ENCODE data around the gene GPR83. TPM values are rescaled to one million over a fixed set of nuclear protein-coding genes. Genes with fewer than 3 reads are reported as not detected.
A peak's percentile ranks its signal among the peaks of the same experiment; 100 is the strongest.

The GPR83 gene
- total RNA-seq = under 1 TPM; 0.07 to 0.12 TPM

GRCh38 chr11:94400839-94401772, at the start of gene GPR83:
TSS of gene GPR83 (minus strand) at chr11:94401419. CDS start at chr11:94401247, 172 bp downstream.
- POLR2A ChIA-PET = no interaction called here
- ATAC-seq = no peak
- H3K27me3 Mint-ChIP-seq = peaks cover 41% of the 10 kb centered on the region

GRCh38 chr11:94450048-94450447, 48.8 kb upstream of the GPR83 start:
- no peak overlapping the region for H3K4me3 Mint-ChIP-seq
- no peak for ATAC-seq
- CTCF ChIA-PET = no interaction called here
- H3K4me1 Mint-ChIP-seq = no peaks in the 10 kb centered on the region
- no peaks in the 10 kb centered on the region for H3K27me3 Mint-ChIP-seq
- peaks cover 24% of the 10 kb centered on the region for H3K36me3 Mint-ChIP-seq (ENCODE audit: low read depth)
- intact Hi-C loops (cut with DNase I, micrococcal nuclease) = no loop called here
- no peak for DNase-seq
- no peak overlapping the region for H3K27ac Mint-ChIP-seq
- H3K9me3 Mint-ChIP-seq (ENCODE audit: low read depth) = no peaks in the 10 kb centered on the region
- POLR2A ChIA-PET = interaction anchor here (0.6 kb wide), 1 partner anchor 86 kb away, joined by 4 read pairs; no protein-coding TSS in a partner anchor

More at GRCh38 chr11:94400839-94401772, at the start of gene GPR83:
- H3K36me3 Mint-ChIP-seq (ENCODE audit: low read depth) = no peaks in the 10 kb centered on the region
- H3K9me3 Mint-ChIP-seq (ENCODE audit: low read depth) = peaks cover 10% of the 10 kb centered on the region
- H3K27ac Mint-ChIP-seq = no peak within 1 kb of the TSS
- peaks cover 8% of the 10 kb centered on the region for H3K4me1 Mint-ChIP-seq
- peak; percentile 7 for DNase-seq
- CTCF ChIA-PET = no interaction called here
- H3K4me3 Mint-ChIP-seq = no peak within 1 kb of the TSS
- intact Hi-C loops (cut with DNase I, micrococcal nuclease) = no loop called here

DNA sequence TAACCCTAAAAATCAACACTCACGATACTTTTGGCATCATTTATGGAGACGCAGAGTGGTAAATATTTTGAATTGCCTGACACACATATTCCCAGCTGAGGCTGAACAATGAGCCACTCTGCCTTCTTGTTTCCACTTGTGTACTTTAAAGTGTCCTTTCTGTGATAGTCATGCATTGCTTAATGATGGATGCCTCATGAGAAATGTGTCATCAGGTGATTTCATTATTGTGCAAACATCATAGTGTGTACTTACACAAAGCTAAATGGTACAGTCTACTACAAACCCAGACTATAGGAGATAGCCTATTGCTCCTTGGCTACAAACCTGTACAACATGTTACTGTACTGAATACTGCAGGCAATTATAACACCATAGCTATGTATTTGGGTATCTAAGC, 48.2 kb upstream of the GPR83 start:
- POLR2A ChIA-PET = interaction anchor here (0.6 kb wide), 1 partner anchor 87 kb away, joined by 4 read pairs; no protein-coding TSS in a partner anchor
- H3K27me3 Mint-ChIP-seq = no peaks in the 10 kb centered on the region
- DNase-seq = no peak
- no peaks in the 10 kb centered on the region for H3K9me3 Mint-ChIP-seq (ENCODE audit: low read depth)
- H3K27ac Mint-ChIP-seq = no peak overlapping the region
- H3K4me1 Mint-ChIP-seq = no peaks in the 10 kb centered on the region
- ATAC-seq = peak; percentile 39
- CTCF ChIA-PET = no interaction called here
- intact Hi-C loops (cut with DNase I, micrococcal nuclease) = no loop called here
- peaks cover 25% of the 10 kb centered on the region for H3K36me3 Mint-ChIP-seq (ENCODE audit: low read depth)
- no peak overlapping the region for H3K4me3 Mint-ChIP-seq

- no peak overlapping the region for H3K27ac Mint-ChIP-seq
- no peaks in the 10 kb centered on the region for H3K27me3 Mint-ChIP-seq
- intact Hi-C loops (cut with DNase I, micrococcal nuclease) = no loop called here
- H3K9me3 Mint-ChIP-seq (ENCODE audit: low read depth) = no peaks in the 10 kb centered on the region
- peaks cover 29% of the 10 kb centered on the region for H3K36me3 Mint-ChIP-seq (ENCODE audit: low read depth)
- H3K4me3 Mint-ChIP-seq = no peak overlapping the region
- DNase-seq = no peak
- POLR2A ChIA-PET = no interaction called here
- CTCF ChIA-PET = no interaction called here
- no peaks in the 10 kb centered on the region for H3K4me1 Mint-ChIP-seq
- ATAC-seq = no peak
These were observed 47.8 kb upstream of the GPR83 start for GRCh38 chr11:94449029-94449428.

DNA sequence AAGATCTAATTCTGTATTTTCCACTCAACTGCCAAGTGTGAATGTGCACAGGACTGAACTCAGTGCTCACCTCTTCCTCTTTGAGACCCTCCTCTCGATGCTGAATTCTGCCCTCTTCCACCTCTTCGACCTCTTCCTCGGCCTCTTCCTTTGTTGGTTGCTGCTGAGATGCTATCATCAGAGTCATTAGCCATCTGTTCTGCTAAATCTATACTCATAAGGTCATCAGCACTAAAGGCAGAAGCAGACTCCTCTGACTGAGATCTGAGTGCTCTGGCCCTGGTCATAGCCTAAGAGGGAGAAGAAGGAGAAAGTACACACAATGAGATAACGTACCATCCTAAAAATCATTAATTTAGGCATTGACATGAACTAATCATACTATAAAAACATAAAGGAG, 45.9 kb upstream of the GPR83 start:
- intact Hi-C loops (cut with DNase I, micrococcal nuclease) = no loop called here
- H3K36me3 Mint-ChIP-seq (ENCODE audit: low read depth) = peaks cover 34% of the 10 kb centered on the region
- POLR2A ChIA-PET = no interaction called here

DNA sequence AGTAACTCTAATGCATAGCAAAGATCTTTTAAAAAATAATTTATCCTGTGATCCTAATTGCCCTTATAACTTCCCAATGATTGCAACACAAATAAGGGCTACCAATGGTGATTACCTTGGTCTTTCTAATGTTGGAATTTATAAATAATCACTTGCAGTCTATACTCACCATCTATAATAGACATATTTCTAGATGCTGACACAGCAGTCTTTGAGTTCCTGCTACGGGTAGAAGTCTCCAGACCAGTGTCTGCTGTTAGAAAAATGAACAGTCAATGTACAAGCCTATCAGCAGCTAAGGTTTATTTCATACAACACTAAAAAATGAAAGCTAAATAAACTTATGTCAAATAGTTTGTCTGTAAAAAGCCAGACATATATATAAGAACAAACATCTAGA, 44.4 kb upstream of the GPR83 start:
- ChIA-PET CTCF (no interaction called here), POLR2A (no interaction called here)
- Mint-ChIP-seq H3K27me3 (no peaks in the 10 kb centered on the region), H3K4me3 (no peak overlapping the region), H3K27ac (no peak overlapping the region), H3K36me3 (ENCODE audit: low read depth) (peaks cover 44% of the 10 kb centered on the region), H3K4me1 (no peaks in the 10 kb centered on the region), H3K9me3 (ENCODE audit: low read depth) (no peaks in the 10 kb centered on the region)
- intact Hi-C loops (cut with DNase I, micrococcal nuclease) = no loop called here
- ATAC-seq (no peak), DNase-seq (no peak)

More for the DNA sequence above, 45.9 kb upstream of the GPR83 start:
- ATAC-seq (no peak), DNase-seq (no peak)
- H3K4me1 Mint-ChIP-seq = no peaks in the 10 kb centered on the region
- H3K27ac Mint-ChIP-seq = no peak overlapping the region
- H3K27me3 Mint-ChIP-seq = no peaks in the 10 kb centered on the region
- CTCF ChIA-PET = no interaction called here
- H3K9me3 Mint-ChIP-seq (ENCODE audit: low read depth) = no peaks in the 10 kb centered on the region
- no peak overlapping the region for H3K4me3 Mint-ChIP-seq

DNA sequence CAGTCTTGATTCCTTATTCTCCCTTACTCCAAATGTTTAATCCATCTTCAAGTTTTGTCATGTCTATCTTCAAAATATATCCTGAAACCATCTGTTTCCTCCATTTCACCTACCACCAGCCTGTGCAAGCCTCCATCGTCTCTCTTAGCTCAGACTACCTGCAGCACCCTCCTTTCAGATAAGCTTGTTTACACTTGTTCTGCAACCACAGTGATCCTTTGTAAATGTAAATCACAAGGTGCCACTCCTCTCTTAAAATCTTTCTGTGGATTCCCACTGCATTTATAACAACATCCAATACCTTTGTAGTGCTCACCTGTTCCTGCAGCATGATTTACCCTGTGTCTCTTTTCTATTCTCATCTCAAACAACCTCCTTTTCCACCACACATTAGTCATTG, 31.8 kb upstream of the GPR83 start:
- no peaks in the 10 kb centered on the region for H3K27me3 Mint-ChIP-seq
- no peak for ATAC-seq
- no peak overlapping the region for H3K4me3 Mint-ChIP-seq
- intact Hi-C loops (cut with DNase I, micrococcal nuclease) = no loop called here
- no peak for DNase-seq
- no peak overlapping the region for H3K27ac Mint-ChIP-seq
- ChIA-PET POLR2A (no interaction called here), CTCF (no interaction called here)
- H3K36me3 Mint-ChIP-seq (ENCODE audit: low read depth) = peaks cover 65% of the 10 kb centered on the region
- no peaks in the 10 kb centered on the region for H3K9me3 Mint-ChIP-seq (ENCODE audit: low read depth)
- H3K4me1 Mint-ChIP-seq = no peaks in the 10 kb centered on the region

- H3K9me3 Mint-ChIP-seq (ENCODE audit: low read depth) = no peaks in the 10 kb centered on the region
- peaks cover 58% of the 10 kb centered on the region for H3K36me3 Mint-ChIP-seq (ENCODE audit: low read depth)
- intact Hi-C loops (cut with DNase I, micrococcal nuclease) = no loop called here
- peaks cover 2% of the 10 kb centered on the region for H3K4me1 Mint-ChIP-seq
- H3K4me3 Mint-ChIP-seq = no peak overlapping the region
- ChIA-PET CTCF (no interaction called here), POLR2A (no interaction called here)
- H3K27ac Mint-ChIP-seq = no peak overlapping the region
- DNase-seq (no peak), ATAC-seq (no peak)
- no peaks in the 10 kb centered on the region for H3K27me3 Mint-ChIP-seq
These were observed 23.4 kb upstream of the GPR83 start for GRCh38 chr11:94424662-94425061.

- intact Hi-C loops (cut with DNase I, micrococcal nuclease) = no loop called here
- ATAC-seq (no peak), DNase-seq (no peak)
- Mint-ChIP-seq H3K36me3 (ENCODE audit: low read depth) (peaks cover 54% of the 10 kb centered on the region), H3K9me3 (ENCODE audit: low read depth) (no peaks in the 10 kb centered on the region), H3K27ac (no peak overlapping the region), H3K4me3 (no peak overlapping the region), H3K27me3 (no peaks in the 10 kb centered on the region), H3K4me1 (peaks cover 2% of the 10 kb centered on the region)
- ChIA-PET CTCF (no interaction called here), POLR2A (no interaction called here)
These were observed 22.8 kb upstream of the GPR83 start for GRCh38 chr11:94424011-94424410.

- Mint-ChIP-seq H3K27ac (no peak overlapping the region), H3K9me3 (ENCODE audit: low read depth) (no peaks in the 10 kb centered on the region), H3K4me1 (peaks cover 2% of the 10 kb centered on the region), H3K36me3 (ENCODE audit: low read depth) (peaks cover 52% of the 10 kb centered on the region), H3K27me3 (no peaks in the 10 kb centered on the region), H3K4me3 (no peak overlapping the region)
- ChIA-PET POLR2A (no interaction called here), CTCF (interaction anchor here (0.6 kb wide), 1 partner anchor 534 kb away, joined by 4 read pairs; no protein-coding TSS in a partner anchor)
- DNase-seq (no peak), ATAC-seq (no peak)
- intact Hi-C loops (cut with DNase I, micrococcal nuclease) = no loop called here
These were observed 22.3 kb upstream of the GPR83 start for GRCh38 chr11:94423507-94423906.

GRCh38 chr11:94418123-94418765, 17.0 kb upstream of the GPR83 start:
- no peak for ATAC-seq

More at GRCh38 chr11:94418123-94418765, 17.0 kb upstream of the GPR83 start:
- no peak for DNase-seq
- Mint-ChIP-seq H3K9me3 (ENCODE audit: low read depth) (no peaks in the 10 kb centered on the region), H3K27me3 (no peaks in the 10 kb centered on the region), H3K4me1 (no peaks in the 10 kb centered on the region), H3K36me3 (ENCODE audit: low read depth) (peaks cover 28% of the 10 kb centered on the region), H3K27ac (no peak overlapping the region), H3K4me3 (no peak overlapping the region)
- ChIA-PET CTCF (no interaction called here), POLR2A (no interaction called here)
- intact Hi-C loops (cut with DNase I, micrococcal nuclease) = loop anchor here in 1 of 2 experiments (5.0 kb wide), 2 partner anchors 246 to 496 kb away; no protein-coding TSS in a partner anchor

Data from activated CD4-positive, alpha-beta T cell treated with anti-CD3 and anti-CD28 coated beads for 36 hours (primary cell).